Endodermal cell (in vitro differentiated cells): ENCODE results near the gene NFAT5. TPM values are rescaled to one million over a fixed set of nuclear protein-coding genes. Genes with fewer than 3 reads are reported as not detected.

Source experiments
- DNase-seq: peaks from one replicate; pipeline ENCODE4 v3.0.0-alpha.2; 2017
- H3K27ac ChIP-seq: 2 replicates; pipeline ENCODE4 v1.5.1; 2013; ENCODE audit warnings: mild to moderate bottlenecking, low read depth, low read length, moderate library complexity
- H3K27me3 ChIP-seq: 2 replicates; pipeline ENCODE4 v1.6.1; 2013; ENCODE audit warnings: mild to moderate bottlenecking, low read length, moderate library complexity; ENCODE audit not compliant: insufficient read depth, control insufficient read depth, poor library complexity, severe bottlenecking
- H3K36me3 ChIP-seq: 2 replicates; pipeline ENCODE4 v1.7.0; 2013; ENCODE audit warnings: mild to moderate bottlenecking, low read length, moderate library complexity; ENCODE audit not compliant: control insufficient read depth, insufficient read depth
- H3K4me1 ChIP-seq: one replicate; pipeline ENCODE4 v1.7.0; 2013; ENCODE audit warnings: low read length; ENCODE audit not compliant: control insufficient read depth, insufficient read depth
- H3K4me3 ChIP-seq: 2 replicates; pipeline ENCODE4 v1.5.1; 2013; ENCODE audit warnings: mild to moderate bottlenecking, low read length, moderate library complexity
- H3K9ac ChIP-seq: 2 replicates; pipeline ENCODE4 v1.6.1; 2013; ENCODE audit warnings: mild to moderate bottlenecking, low read length, moderate library complexity; ENCODE audit not compliant: poor library complexity, severe bottlenecking; ENCODE audit errors: extremely low read depth
- H3K9me3 ChIP-seq: 2 replicates; pipeline ENCODE4 v1.6.1; 2013; ENCODE audit warnings: mild to moderate bottlenecking, low read length, moderate library complexity; ENCODE audit not compliant: control insufficient read depth
- H3K27ac Mint-ChIP-seq: 2 replicates; pipeline ENCODE4 v1.8.0; 2020; ENCODE audit warnings: mixed read lengths
- H3K27me3 Mint-ChIP-seq: 2 replicates; pipeline ENCODE4 v1.8.0; 2021; ENCODE audit warnings: mild to moderate bottlenecking, mixed read lengths; ENCODE audit not compliant: insufficient read depth
- H3K36me3 Mint-ChIP-seq: 2 replicates; pipeline ENCODE4 v1.8.0; 2020; ENCODE audit warnings: low read depth, mixed read lengths
- H3K4me1 Mint-ChIP-seq: 2 replicates; pipeline ENCODE4 v1.8.0; 2020; ENCODE audit warnings: mixed read lengths
- H3K4me3 Mint-ChIP-seq: 2 replicates; pipeline ENCODE4 v1.8.0; 2020; ENCODE audit warnings: mild to moderate bottlenecking, moderate library complexity, mixed read lengths
- H3K9me3 Mint-ChIP-seq: 2 replicates; pipeline ENCODE4 v1.8.0; 2020; ENCODE audit warnings: mild to moderate bottlenecking, mixed read lengths
- WGBS, 2 experiments: methylation state at CpG; one replicate each; pipeline versions ENCODE4 v1.1.5 to v1.1.7; 2013; ENCODE audit warnings: missing lambda C conversion rate in 2 of 2, mixed read lengths in 1 of 2; ENCODE audit not compliant: insufficient coverage in 1 of 2, insufficient read length in 1 of 2; 5-methylcytosine and 5-hydroxymethylcytosine counted together
- total RNA-seq, 2 donors: library from RNA; stranded (reverse); fragmentation: NEBNext Ultra II Directional in 1 of 2; extraction: Animal tissue kit (Norgen Biotek cat#: 25700) in 1 of 2; gene quantifications; 2 replicates in 1 of 2; 3 replicates in 1 of 2; pipeline ENCODE4 v1.2.1, GENCODE V29; 2021
- TF ChIP-seq, protein P1 (sequence below): fragments of 200-600 bp; sonication (generic); conservative IDR thresholded peaks from 2 replicates; pipeline ENCODE4 v1.5.0; 2021; ENCODE audit warnings: antibody characterized with exemption, mild to moderate bottlenecking

NFAT5 gene
- total RNA-seq, 2 donors from 2014 or later = 38.8 to 40.3 TPM

DNA sequence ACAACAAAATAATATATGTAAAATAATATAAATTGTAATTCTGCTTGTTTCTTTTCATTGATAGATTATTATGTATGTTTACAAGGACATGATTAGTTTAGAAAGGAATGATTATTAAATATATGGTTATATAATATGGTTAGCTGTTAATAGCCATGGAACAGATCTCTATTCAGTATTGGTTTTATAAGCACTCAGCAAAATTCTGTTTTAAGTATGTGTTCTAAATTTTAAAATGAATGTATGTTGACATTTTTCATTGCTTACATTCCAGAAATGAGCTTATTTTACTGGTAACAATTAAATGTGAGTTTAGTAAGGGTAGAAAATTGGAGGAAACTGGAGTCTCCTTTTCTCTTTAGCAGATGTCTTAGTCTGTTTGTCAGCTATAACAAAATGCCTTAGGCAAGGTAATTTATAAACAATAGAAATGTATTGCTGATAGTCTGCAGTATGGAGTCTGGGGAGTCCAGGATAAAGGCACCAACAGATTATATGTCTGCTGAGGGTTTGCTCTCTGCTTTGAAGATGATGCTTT is 45.4 kb downstream of the NFAT5 start:
- no peak overlapping the region for H3K4me3 ChIP-seq
- H3K9me3 Mint-ChIP-seq = no peaks in the 10 kb centered on the region
- no peak overlapping the region for H3K9ac ChIP-seq
- H3K9me3 ChIP-seq = no peaks in the 10 kb centered on the region
- H3K36me3 Mint-ChIP-seq = peaks cover 12% of the 10 kb centered on the region
- H3K4me3 Mint-ChIP-seq = no peak overlapping the region
- no peaks in the 10 kb centered on the region for H3K27me3 ChIP-seq
- H3K27me3 Mint-ChIP-seq = no peaks in the 10 kb centered on the region
- no peak overlapping the region for H3K27ac Mint-ChIP-seq
- DNase-seq = no peak
- H3K36me3 ChIP-seq = peaks cover 20% of the 10 kb centered on the region
- no peaks in the 10 kb centered on the region for H3K4me1 ChIP-seq
- H3K4me1 Mint-ChIP-seq = peaks cover 13% of the 10 kb centered on the region
- H3K27ac ChIP-seq = peak overlapping the region; percentile 8
- TF ChIP-seq, protein P1, sequence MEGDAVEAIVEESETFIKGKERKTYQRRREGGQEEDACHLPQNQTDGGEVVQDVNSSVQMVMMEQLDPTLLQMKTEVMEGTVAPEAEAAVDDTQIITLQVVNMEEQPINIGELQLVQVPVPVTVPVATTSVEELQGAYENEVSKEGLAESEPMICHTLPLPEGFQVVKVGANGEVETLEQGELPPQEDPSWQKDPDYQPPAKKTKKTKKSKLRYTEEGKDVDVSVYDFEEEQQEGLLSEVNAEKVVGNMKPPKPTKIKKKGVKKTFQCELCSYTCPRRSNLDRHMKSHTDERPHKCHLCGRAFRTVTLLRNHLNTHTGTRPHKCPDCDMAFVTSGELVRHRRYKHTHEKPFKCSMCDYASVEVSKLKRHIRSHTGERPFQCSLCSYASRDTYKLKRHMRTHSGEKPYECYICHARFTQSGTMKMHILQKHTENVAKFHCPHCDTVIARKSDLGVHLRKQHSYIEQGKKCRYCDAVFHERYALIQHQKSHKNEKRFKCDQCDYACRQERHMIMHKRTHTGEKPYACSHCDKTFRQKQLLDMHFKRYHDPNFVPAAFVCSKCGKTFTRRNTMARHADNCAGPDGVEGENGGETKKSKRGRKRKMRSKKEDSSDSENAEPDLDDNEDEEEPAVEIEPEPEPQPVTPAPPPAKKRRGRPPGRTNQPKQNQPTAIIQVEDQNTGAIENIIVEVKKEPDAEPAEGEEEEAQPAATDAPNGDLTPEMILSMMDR = no peak

DNA sequence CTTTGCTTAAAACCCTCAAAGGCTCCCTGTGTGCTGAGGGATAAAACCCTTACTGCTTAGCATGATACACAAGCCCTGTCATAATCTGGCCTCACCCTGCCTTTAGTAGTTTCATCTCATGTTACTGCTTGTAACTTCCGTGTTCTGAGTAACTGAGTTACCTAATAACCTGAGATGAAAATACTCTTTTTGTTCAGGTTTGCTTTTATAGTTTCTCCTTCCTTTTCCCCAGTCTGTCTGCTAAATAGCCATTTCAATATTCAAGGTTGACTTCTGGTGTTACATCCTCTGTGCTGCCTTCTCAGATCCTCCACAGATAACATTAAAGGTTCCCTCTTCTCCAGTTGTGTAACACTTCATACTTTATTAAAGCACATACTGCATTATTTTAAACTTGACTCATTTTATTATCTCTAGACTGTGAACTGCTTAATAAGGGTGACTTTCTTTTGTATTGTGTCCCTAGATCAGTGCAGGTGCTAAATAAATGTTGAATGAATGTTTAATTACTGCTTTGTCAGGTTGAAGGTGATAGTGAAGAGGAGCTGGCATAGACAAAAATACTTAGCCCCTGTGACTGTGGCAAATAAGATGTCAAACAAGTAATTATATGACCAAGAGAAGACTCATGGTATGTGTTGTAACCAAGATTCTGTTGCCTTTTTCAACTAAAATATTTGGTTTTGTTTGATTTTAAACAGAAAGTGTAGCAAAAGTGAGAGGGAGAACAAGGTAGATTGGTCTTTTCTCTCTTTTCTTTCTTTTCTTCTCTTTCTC is 47.8 kb downstream of the NFAT5 start:
- TF ChIP-seq, protein P1 = no peak
- no peak for DNase-seq
- Histone ChIP-seq H3K27me3 (no peaks in the 10 kb centered on the region), H3K9me3 (no peaks in the 10 kb centered on the region), H3K36me3 (peaks cover 7% of the 10 kb centered on the region), H3K27ac (no peak overlapping the region), H3K4me3 (no peak overlapping the region), H3K9ac (no peak overlapping the region), H3K4me1 (no peaks in the 10 kb centered on the region)
- Mint-ChIP-seq H3K27me3 (no peaks in the 10 kb centered on the region), H3K4me1 (peaks cover 16% of the 10 kb centered on the region), H3K36me3 (peaks cover 6% of the 10 kb centered on the region), H3K4me3 (no peak overlapping the region), H3K9me3 (no peaks in the 10 kb centered on the region), H3K27ac (peak overlapping the region; percentile 2)
- 91% methylated on average over 1 of the region's 1 CpG; no CpG with 5 or more reads in 1 of the 2 experiments for WGBS, 2 experiments

DNA sequence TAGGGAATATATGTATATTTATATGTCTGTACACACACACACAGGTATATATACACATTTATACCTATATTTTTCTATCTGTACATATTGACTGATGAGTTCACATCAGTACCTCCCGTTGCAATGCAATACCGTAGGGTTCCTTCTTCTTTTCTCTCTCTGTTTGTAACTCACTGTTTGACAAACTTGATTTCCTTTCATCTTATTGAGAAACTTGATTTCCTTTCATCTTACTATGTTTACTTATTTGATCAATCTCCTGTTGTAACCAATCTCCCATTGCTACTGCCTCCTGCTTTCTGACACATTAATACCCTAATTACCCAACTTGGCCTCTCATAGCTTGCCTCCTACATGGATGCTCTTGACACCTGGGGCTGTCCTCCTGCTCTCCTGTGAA is 49.8 kb downstream of the NFAT5 start:
- Histone ChIP-seq H3K4me1 (no peaks in the 10 kb centered on the region), H3K36me3 (peaks cover 7% of the 10 kb centered on the region), H3K9me3 (no peaks in the 10 kb centered on the region), H3K4me3 (no peak overlapping the region), H3K27ac (no peak overlapping the region), H3K9ac (no peak overlapping the region), H3K27me3 (no peaks in the 10 kb centered on the region)
- DNase-seq = no peak
- H3K4me1 Mint-ChIP-seq = peaks cover 19% of the 10 kb centered on the region
- TF ChIP-seq, protein P1 = no peak
- H3K9me3 Mint-ChIP-seq = no peaks in the 10 kb centered on the region
- no peak overlapping the region for H3K4me3 Mint-ChIP-seq
- no peaks in the 10 kb centered on the region for H3K27me3 Mint-ChIP-seq
- H3K36me3 Mint-ChIP-seq = peaks cover 6% of the 10 kb centered on the region
- no peak overlapping the region for H3K27ac Mint-ChIP-seq
- WGBS, 2 experiments = 91 to 97% methylated on average over 2 of the region's 2 CpGs
